Activated T-helper 1 cell treated with anti-CD3 and anti-CD28 coated beads, Interleukin-2, amount 50 U/mL, for 16 hours (primary cell): Measurements from ENCODE around the gene TET1.
"Not testable (repeated sequence)": the region's sequence is repeated elsewhere in the genome, so short reads cannot be mapped to it uniquely, and the experiment has no call there.

ENCODE experiments used
- DNase-seq, 2 donors: peaks; one replicate each; pipeline ENCODE4 v3.0.0-alpha.2; 2020; ENCODE audit warnings: low read depth in 1 of 2, low spot score in 1 of 2

Gene TET1

DNA sequence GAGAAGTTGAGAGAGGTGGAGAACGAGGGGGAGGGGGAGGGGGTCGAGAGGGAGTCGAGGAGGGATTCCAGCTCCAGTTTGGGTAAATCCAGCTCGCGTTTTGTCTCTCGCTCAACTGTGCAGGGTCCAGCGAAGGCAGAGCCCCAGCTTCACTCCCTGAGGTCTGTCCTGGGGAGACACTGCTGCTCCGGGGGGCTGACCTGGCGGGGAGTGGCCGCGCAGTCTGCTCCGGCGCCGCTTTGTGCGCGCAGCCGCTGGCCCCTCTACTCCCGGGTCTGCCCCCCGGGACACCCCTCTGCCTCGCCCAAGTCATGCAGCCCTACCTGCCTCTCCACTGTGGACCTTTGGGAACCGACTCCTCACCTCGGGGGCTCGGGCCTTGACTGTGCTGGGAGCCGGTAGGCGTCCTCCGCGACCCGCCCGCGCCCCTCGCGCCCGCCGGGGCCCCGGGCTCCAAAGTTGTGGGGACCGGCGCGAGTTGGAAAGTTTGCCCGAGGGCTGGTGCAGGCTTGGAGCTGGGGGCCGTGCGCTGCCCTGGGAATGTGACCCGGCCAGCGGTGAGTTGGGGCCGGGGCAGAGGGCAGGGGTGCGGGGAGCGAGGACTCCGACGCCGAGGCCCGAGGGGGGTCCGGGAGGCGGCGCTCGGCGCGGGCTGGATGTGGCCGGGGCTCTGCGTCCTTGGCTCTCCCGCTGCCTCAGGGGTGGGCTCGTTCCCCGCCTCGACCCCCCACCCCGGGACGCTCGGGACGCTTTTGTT is at the start of gene TET1:
Gene TET1, plus strand, starts transcription at position 152 of the 757 bp plus-strand sequence. CDS start 12,002 bp downstream, outside the sequence.
- no peak for DNase-seq

DNA sequence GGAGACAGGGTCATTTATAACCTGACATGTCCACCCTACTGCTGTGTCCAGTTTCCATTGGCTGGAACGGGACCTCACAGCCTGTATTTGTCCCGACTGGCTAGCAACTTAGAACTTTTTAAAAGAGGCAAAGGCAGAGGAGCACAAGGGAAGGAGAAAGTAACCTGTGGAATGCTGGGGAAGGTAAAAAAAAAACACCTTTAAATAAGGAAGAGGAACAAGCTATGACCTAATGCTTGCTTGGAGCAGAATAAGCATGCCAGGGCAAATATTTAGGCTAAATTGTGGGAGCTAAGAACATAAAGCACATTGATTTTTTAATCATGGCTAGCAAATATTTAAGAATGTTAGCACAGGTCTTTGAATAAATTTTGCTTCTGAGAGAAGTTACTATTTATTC is 43.9 kb upstream of the TET1 start:
- DNase-seq, result not testable (repeated sequence)

DNA sequence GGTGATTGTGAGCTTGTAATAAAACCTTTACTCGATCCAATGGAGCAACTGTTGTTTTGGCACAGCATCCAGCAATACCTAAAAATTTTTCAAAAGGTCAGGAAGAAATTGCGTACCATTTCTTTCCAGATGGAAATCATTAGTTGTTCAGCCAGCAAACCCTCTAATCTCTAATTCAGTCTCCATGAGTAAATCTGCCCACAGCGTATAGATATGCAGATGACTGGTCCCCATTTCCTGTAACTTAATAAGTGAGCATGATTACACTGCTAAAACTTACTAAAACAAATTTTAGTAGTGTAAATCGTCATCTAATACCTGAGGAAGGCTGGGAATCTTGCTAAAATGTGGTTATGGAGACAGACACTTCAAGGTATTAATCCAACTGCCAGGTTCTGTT is 43.4 kb upstream of the TET1 start:
- no peak for DNase-seq

DNA sequence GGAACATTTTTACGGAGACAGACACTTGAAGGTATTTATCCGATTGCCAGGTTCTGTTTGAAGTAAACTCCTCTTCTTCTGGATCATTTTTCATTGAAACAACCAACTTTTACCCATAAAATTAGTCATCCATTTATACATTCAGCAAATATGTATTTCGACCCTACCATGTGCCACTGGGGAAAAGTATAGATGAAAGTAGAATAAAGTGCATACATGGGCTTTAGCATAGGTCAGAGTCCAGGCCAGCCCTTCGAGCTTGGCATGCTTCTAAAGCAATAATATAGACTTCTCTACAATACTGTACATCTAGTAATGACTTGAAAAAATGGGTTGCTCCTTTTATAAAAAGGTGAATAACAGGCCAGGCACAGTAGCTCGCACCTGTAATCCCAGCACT is 42.9 kb upstream of the TET1 start:
- no peak for DNase-seq

DNA sequence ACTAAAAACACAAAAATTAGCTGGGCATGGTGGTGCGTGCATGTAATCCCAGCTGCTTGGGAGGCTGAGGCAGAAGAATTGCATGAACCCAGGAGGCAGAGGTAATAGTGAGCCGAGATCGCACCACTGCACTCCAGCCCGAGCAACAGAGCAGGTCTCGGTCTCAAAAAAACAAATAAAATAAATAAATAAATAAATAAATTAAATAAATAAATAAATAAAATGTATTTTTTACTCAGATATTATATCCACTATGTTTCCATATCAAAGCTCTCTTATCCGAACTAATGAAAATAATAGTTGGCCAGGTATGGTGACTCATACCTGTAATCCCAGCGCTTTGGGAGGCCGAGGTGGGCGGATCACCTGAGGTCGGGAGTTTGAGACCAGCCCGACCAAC is 41.5 kb upstream of the TET1 start:
- DNase-seq, result not testable (repeated sequence)

DNA sequence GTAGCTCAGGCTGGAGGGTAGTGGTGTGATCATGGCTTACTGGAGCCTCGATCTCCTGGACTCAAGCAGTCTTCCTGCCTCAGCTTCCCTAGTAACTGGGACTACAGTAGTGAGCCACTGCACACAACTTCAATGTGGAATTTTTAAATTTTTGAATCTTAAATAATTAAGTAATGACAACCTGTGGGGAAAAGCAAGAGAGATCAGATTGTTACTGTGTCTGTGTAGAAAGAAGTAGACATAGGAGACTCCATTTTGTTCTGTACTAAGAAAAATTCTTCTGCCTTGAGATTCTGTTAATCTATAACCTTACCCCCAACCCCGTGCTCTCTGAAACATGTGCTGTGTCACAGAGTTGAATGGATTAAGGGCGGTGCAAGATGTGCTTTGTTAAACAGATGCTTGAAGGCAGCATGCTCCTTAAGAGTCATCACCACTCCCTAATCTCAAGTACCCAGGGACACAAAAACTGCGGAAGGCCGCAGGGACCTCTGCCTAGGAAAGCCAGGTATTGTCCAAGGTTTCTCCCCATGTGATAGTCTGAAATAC is 34.6 kb upstream of the TET1 start:
- DNase-seq, result not testable (repeated sequence)

DNA sequence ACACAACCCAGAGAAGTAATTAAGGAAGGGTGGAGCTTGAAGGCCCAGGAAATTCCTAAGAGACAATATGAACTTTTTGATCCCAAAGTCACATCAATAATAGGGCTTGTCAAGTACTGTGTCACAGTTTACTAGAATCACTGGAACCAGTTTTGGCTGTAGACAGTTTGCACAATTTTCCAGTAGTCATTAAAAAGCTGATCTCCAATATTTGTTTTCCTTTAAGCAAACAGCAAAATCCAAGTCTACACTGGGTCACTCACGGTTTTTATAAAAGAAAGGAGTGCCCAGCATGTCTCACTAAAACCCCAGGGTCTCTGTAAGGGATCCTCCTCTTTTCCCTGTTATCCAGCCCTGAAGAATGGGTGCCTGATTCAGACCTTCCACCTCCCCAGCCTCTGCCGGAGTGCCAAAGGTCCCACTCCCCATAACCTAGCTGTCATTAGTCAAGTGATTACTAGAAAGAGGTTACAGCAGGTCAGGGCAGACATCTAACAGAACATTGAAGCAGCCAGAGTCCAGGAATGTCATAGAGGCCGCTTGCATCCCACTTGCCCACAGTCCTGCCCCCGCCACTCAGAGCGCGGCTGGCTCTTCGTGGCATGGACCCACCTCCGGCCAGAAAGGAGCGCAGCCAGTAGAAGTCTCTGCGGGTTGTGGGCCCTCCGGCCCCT is 33.4 kb upstream of the TET1 start:
- DNase-seq, result no peak

DNA sequence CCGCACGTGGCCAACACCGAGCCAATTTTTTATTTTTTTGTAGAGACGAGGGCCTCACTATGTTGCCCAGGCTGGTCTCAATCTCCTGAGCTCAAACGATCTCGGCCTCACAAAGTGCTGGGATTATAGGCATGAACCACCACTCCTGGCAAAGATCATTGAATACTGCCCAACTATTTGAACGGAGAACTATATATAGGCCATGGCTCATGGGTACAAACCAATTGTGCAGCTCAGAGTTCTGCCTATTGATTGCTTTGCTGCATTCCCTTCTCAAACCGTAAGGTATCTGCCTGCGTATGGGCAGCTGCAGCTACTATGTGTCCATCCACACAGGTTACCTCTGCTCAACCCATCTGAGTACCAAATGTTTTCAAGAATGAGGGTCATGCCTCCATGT is 23.2 kb upstream of the TET1 start:
- no peak for DNase-seq

DNA sequence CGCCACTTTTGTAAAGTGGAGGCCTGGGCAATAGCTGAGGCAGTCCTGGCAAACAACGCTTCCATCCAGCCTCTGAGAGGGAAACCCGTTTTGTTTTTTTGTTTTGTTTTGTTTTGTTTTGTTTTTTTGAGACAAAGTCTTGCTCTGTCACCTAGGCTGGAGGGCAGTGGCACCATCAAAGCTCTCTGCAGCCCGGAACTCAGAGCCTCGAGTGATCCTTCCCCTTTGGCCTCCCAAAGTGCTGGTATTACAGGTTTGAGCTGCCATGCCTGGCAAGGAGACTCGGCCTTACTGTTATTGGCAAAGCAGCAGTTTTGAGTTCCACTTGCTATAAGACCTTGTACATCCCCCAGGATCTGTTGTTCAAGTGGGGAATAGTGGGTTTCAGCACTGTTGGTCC is 22.3 kb upstream of the TET1 start:
- DNase-seq, result no peak

DNA sequence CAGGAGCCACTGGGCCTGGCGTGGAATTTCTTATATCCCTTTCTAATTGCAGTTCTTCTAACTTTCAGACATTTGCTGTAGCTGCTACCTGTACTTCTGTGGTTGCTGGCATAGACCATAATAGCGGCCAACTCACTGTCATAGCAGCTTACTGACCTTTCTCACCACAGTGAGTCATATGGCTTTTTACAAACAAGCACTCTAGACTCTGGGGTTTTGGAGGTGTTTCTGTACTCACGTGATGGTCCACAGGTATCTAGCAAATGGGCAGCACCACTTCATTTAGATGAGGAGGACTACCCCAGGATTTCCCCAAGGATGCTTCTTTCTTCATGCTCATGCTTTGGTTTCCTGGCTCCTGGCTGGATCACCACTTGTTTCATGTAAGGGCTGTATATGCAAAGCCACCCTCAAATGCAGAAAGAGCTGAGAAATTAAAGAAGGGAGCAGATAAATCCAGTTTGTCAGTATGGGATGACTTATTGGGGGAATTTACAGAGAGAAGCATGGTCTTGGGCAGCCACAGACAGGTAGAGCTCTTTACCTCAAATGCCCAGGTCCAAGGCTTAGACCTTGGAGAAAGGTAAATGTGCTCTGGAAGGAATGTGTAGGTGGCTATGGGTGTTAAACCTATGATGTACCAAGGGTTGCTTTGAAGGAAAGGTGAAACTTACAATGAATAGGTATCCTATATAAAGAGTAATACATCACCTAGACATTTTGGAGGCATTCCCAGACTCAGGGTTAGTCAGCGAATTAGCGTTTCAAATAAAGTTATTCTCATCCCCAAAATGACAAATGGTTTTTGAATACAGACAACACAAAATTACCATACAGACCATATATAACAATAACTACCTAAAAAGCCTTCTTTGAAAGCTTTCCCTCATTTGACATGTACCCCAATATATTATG is 16.9 kb upstream of the TET1 start:
- no peak for DNase-seq

DNA sequence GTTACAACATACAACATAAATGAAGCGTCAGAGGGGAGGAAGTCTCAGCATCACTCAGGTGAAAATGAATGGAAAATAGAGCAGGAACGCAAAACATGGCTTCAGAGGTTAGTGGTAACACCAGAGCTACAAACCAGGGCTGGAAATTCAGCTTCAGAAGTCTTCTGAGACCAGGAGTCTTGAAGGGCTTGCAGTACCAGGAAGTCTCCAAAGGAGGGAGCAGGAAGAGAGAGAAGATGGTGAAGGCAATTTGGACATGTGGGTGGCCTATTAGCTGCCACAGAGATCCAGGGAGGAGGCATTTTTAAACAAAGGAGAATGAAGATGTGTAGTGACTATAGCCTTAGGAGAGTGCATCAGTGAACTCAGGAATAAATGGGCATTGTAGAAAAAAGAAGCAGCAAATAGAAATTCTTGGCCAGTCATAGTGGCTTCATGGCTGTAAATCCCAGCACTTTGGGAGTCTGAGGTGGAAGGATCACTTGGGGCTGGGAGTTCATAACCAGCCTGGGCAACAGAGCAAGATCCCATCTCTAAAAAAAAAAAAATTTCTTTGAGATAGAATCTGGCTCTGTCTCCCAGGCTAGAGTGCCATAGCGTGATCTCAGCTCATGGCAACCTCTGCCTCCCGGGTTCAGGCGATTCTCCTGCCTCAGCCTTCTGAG is 9.3 kb upstream of the TET1 start:
- no peak for DNase-seq

DNA sequence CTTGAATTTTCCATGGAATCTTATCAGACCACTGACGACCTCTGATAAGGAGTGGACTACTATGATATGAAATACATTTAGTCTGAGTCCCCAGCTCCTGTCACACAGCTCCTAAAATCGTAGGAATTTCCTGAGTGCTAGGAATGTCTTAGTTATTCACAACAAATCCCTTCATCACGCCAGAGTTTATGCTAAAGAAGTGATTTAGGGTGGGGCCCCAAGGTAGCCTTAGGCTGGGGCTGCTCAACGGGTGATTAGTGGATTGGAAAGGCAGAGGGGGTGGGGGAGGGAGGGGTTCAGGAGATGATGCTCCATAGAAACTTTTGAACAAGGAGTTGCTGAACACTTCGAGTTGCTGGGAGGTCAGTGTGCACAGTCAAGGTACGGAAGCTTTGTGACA is 7.0 kb upstream of the TET1 start:
- no peak for DNase-seq

DNA sequence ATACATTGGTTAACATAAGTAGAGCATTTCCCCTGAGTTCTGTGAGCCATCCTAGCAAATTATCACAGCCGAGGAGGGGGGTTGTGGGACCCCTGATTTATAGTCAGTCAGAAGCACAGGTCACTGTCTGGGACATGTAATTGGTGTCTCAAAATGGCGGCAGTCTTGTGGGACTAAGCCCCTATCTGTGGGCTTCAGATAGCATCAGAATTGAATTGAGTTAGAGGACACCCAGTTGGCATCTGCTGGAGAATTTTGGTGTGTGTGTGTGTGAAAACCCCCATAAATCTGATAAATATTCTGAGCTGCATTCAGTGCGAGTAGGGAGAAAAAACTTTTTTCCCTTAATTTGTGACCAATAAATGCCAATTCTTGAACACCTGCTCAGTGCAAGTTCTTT is 6.5 kb upstream of the TET1 start:
- no peak for DNase-seq

DNA sequence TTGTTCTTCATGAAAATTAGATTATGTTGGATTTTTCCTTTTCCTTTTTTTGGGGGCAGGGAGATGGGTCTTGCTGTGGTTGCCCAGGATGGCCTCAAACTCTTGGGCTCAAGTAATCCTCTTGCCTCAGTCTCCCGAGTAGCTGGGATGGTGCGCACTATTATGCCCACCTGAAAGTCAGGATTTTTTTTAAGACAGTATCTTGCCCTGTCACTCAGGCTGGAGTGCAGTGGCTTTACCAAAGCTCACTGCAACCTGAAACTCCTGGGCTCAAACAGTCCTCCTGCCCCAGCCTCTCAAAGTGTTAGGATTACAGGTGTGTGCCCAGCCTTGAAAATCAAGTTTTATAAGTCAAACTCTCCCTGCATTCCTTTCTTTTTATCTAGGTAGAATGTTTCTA is 1.7 kb upstream of the TET1 start:
- DNase-seq, result no peak

DNA sequence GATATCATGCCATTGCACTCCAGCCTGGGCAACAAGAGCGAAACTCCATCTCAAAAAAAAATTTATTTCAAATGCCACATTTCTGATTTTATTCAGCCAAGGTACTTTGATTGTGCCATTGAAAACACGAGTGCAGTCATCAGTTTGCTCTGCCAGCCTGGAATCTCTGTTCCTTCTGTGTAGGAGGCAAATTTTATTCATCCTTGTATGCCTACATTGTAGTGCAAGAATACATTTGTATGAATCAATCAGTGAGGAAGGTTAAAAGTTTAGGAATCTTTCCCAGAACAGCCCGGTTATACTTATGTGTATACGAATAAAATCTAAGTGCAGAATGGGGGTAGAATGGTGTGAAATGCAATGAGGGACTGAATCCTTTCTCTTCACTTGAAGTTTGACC is 886 bp upstream of the TET1 start:
- DNase-seq, result no peak

DNA sequence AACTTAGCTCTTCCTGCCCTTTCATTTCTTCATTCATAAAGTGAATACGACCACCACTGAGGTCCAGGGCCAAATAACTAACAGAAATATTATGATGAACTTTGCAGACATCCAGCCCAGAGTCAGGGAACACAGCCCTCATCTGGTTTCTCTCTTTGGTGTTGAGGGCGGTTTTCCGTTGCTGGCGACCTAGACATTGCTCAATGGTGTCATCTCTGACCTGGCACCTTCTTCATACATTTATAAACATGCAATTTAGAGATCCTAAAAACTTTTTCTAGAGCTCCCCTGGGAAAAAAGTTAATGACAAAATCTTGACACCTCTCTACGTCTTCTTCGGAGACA is 324 bp upstream of the TET1 start:
- no peak for DNase-seq

DNA sequence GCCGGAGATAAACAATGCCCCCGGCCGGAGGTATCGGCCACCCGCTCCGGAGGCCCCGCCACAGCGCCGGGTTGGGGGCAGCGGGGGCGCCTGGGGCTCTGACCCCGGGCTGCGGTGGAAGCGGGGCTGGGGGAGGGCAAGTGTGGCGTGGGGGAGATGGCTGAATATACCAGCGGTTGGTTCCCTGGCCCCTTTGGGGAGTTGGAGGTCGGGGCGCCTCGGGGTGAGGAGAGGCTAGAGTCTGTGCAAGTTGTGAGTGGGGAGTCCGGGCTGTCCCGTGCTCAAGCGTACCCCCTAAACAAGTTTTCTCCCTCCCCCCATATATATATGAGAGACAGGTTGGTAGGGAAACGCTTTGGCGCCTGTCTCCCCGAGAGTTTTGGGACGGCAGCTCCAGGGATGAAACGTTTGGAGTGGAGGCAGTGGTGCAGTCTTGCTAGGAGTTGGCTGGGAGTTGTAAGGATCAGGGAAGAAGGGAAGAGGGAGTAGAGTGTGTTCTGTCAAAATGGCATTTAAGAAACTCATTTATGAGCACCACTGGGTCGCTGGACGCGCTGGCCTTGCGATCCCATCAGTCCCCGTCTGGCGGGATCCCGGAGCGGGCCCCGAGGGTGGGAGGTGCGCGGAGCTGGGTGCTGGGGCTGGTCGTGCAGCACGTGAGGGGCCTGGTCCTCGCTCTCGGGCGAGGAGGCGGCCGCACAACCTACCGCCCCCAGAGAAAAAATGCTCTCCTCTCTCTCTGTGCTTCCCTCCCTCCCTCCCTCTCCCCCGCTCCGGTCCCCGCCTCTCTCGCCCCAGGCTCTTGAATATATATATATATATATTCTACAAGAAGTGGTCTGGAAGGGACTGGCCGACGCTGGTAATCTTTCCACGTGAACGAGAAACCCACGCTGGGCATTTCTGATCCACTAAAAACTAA is 1.1 kb downstream of the TET1 start:
- DNase-seq, result no peak

DNA sequence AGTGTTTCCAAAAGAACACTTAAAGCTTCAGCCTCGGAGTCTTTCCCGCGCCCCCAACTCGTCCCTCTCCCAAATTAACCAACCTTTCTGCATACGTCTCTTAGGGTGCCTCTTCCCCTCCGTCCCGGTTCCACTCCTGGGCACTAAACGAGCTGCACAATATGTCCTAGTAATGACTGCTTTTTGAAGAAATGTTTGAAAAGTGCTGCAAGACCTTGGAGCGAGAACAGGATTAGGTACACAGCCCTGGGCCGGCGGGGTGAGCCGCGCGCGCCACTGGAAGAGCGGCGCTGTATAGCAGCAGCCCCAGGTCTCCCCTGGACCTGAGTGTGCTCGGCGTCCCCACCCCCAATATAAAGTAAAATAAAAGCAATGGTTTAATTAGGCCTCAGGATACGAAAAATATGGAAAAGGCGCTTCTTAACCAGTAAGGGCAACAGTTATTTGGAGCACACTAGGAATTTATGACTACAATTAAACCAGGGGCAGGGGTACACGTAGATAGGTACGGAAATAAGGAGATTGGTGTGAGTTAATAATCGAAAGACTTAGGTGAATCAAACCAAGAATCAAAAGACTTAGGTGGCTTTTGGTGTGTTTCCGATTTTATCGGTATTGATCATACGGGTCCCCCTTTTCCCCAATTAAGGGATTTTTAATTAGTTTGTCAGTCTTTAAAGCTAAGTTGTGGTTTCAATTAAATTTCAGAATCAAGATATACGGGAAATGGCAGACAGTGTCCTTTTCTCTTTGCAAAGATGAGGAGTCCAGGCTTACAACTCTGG is 1.9 kb downstream of the TET1 start:
- no peak for DNase-seq
